HCT116 (cell line): ENCODE data around the gene ANKRD33. TPM values are rescaled to one million over a fixed set of nuclear protein-coding genes. Genes with fewer than 3 reads are reported as not detected.

Experiments
- ATAC-seq: fragments of 200-7000 bp; cut with Tn5 transposase; 2 replicates; pipeline ENCODE4 v1.9.1; 2020; ENCODE audit warnings: mild to moderate bottlenecking, moderate library complexity
- BruUV-seq: library from RNA; stranded (reverse); fragments of 400-500 nt; replicated peaks from 2 replicates; lab custom pipeline; 2021; lab: Mats Ljungman, UMichigan
- CTCF ChIA-PET: fragments of 300-600 bp; sonication (Branson Sonifier 250); formaldehyde crosslinking; loops from one replicate; lab custom pipeline; 2021; ENCODE audit warnings: antibody characterized with exemption; lab: Charles Lee
- POLR2A ChIA-PET: fragments of 300-600, 350-600 bp; sonication (Branson Sonifier 250); formaldehyde crosslinking; loops from one replicate; lab custom pipeline; 2021; ENCODE audit warnings: antibody characterized with exemption; lab: Charles Lee
- RAD21 ChIA-PET, 2 experiments: fragments of 300-600 bp; sonication (Branson Sonifier 250); formaldehyde crosslinking; loops; one replicate each; lab custom pipeline; 2023; ENCODE audit warnings: low total read pairs in 2 of 2; ENCODE audit not compliant: uncharacterized antibody in 2 of 2, unreplicated experiment in 2 of 2, low non-redundant PET in 1 of 2; lab: Charles Lee
- DNase-seq: peaks from one replicate; pipeline ENCODE4 v3.0.0-alpha.2; 2010; ENCODE audit warnings: low read depth, low spot score
- H2AFZ ChIP-seq: fragments of 200-600 bp; shearing (Covaris generic), sonication (generic); 2 replicates; pipeline ENCODE4 v1.6.1; 2017; ENCODE audit warnings: low read depth, mixed run types, mixed read lengths, antibody characterized with exemption, low read length; ENCODE audit not compliant: poor library complexity, severe bottlenecking
- H3K27ac ChIP-seq: 2 replicates; pipeline ENCODE4 v1.5.1; 2012; ENCODE audit warnings: low read depth, low read length
- H3K27me3 ChIP-seq: fragments of 200-600 bp; sonication (generic); 2 replicates; pipeline ENCODE4 v1.6.1; 2016; ENCODE audit warnings: mixed run types, low read length, mixed read lengths; ENCODE audit not compliant: insufficient read depth
- H3K36me3 ChIP-seq, 2 experiments: fragments of 200-500 bp in 1 of 2; fragments of 200-600 bp in 1 of 2; sonication (Bioruptor generic) in 1 of 2; sonication (generic) in 1 of 2; 2 replicates each; pipeline versions ENCODE4 v1.5.1 to v1.6.1; 2014 to 2016; ENCODE audit warnings: low read length in 2 of 2, inconsistent platforms in 1 of 2, mixed read lengths in 1 of 2, mixed run types in 1 of 2; ENCODE audit not compliant: insufficient read depth in 2 of 2, control insufficient read depth in 1 of 2
- H3K4me1 ChIP-seq, 2 experiments: fragments of 200-600 bp in 1 of 2; sonication (generic) in 1 of 2; 2 replicates each; pipeline versions ENCODE4 v1.5.1 to v1.6.1; 2012 to 2017; ENCODE audit warnings: low read length in 2 of 2, inconsistent platforms in 1 of 2, mild to moderate bottlenecking in 1 of 2, mixed read lengths in 1 of 2, mixed run types in 1 of 2, moderate library complexity in 1 of 2; ENCODE audit not compliant: insufficient read depth in 2 of 2, control insufficient read depth in 1 of 2
- H3K4me2 ChIP-seq: fragments of 200-600 bp; sonication (generic); 2 replicates; pipeline ENCODE4 v1.6.1; 2017; ENCODE audit warnings: mixed run types, low read length, mixed read lengths
- H3K4me3 ChIP-seq, 2 experiments: fragments of 200-600 bp in 1 of 2; sonication (generic) in 1 of 2; replicated peaks in 1 of 2; 2 replicates each; pipeline ENCODE4 v1.5.1; 2011 to 2016; ENCODE audit warnings: low read length in 2 of 2, control low read depth in 1 of 2, low read depth in 1 of 2, mild to moderate bottlenecking in 1 of 2, mixed read lengths in 1 of 2, mixed run types in 1 of 2
- H3K79me2 ChIP-seq: fragments of 200-600 bp; sonication (generic); 2 replicates; pipeline ENCODE4 v1.6.1; 2017; ENCODE audit warnings: mild to moderate bottlenecking, mixed run types, low read length, moderate library complexity, mixed read lengths; ENCODE audit not compliant: insufficient read depth
- H3K9ac ChIP-seq: fragments of 200-600 bp; sonication (generic); 2 replicates; pipeline ENCODE4 v1.6.1; 2016; ENCODE audit warnings: low read length, mixed read lengths
- H3K9me2 ChIP-seq: fragments of 200-600 bp; sonication (generic), shearing (Covaris generic); 2 replicates; pipeline ENCODE4 v1.6.1; 2017; ENCODE audit warnings: mixed run types, mild to moderate bottlenecking, moderate library complexity; ENCODE audit not compliant: insufficient read depth
- H3K9me3 ChIP-seq, 2 experiments: fragments of 200-500 bp in 1 of 2; fragments of 200-600 bp in 1 of 2; sonication (Bioruptor generic) in 1 of 2; sonication (generic) in 1 of 2; 2 replicates each; pipeline ENCODE4 v1.6.1; 2014 to 2017; ENCODE audit warnings: low read length in 2 of 2, mixed read lengths in 2 of 2, inconsistent platforms in 1 of 2, low read depth in 1 of 2, mild to moderate bottlenecking in 1 of 2, mixed run types in 1 of 2, moderate library complexity in 1 of 2; ENCODE audit not compliant: control insufficient read depth in 1 of 2, insufficient read depth in 1 of 2
- H4K20me1 ChIP-seq: fragments of 200-600 bp; sonication (generic), shearing (Covaris generic); 2 replicates; pipeline ENCODE4 v1.6.1; 2017; ENCODE audit warnings: mixed run types, mild to moderate bottlenecking, moderate library complexity; ENCODE audit not compliant: insufficient read depth
- CBX3 ChIP-seq: IDR thresholded peaks from 2 replicates; pipeline ENCODE4 v1.6.1; 2012; ENCODE audit warnings: low read depth
- CTCF ChIP-seq, 3 experiments: fragments of 200-600 bp in 1 of 3; sonication (generic) in 1 of 3; IDR thresholded peaks in 2 of 3; conservative IDR thresholded peaks in 1 of 3; 2 replicates each; pipeline ENCODE4 v1.5.1; 2012 to 2017; ENCODE audit warnings: low read depth in 2 of 3, low read length in 2 of 3, antibody characterized with exemption in 1 of 3, borderline replicate concordance in 1 of 3, control low read depth in 1 of 3, mild to moderate bottlenecking in 1 of 3, mixed read lengths in 1 of 3, mixed run types in 1 of 3, moderate library complexity in 1 of 3; ENCODE audit not compliant: insufficient read depth in 1 of 3
- EGR1 ChIP-seq: IDR thresholded peaks from 2 replicates; pipeline ENCODE4 v1.6.1; 2012; ENCODE audit warnings: low read depth
- ELF1 ChIP-seq: IDR thresholded peaks from 2 replicates; pipeline ENCODE4 v1.6.1; 2012; ENCODE audit warnings: low read depth, borderline replicate concordance
- EZH2 ChIP-seq: fragments of 200-600 bp; sonication (generic); IDR thresholded peaks from 2 replicates; pipeline ENCODE4 v1.6.1; 2017; ENCODE audit warnings: antibody characterized with exemption, mixed run types
- EZH2phosphoT487 ChIP-seq: fragments of 200-600 bp; IDR thresholded peaks from 2 replicates; pipeline ENCODE4 v1.6.1; 2018; ENCODE audit warnings: antibody characterized with exemption, borderline replicate concordance
- POLR2A ChIP-seq: IDR thresholded peaks from 2 replicates; pipeline ENCODE4 v1.7.0; 2011; ENCODE audit warnings: borderline replicate concordance; ENCODE audit not compliant: insufficient read depth, insufficient read length; ENCODE audit errors: extremely low read depth
- REST ChIP-seq: IDR thresholded peaks from 2 replicates; pipeline ENCODE4 v1.6.1; 2012; ENCODE audit warnings: low read depth
- SIN3A ChIP-seq: IDR thresholded peaks from 2 replicates; pipeline ENCODE4 v1.6.1; 2012; ENCODE audit warnings: low read depth
- SP1 ChIP-seq: IDR thresholded peaks from 2 replicates; pipeline ENCODE4 v1.6.1; 2012; ENCODE audit warnings: low read depth
- SRF ChIP-seq: IDR thresholded peaks from 2 replicates; pipeline ENCODE4 v1.6.1; 2012; ENCODE audit warnings: low read depth
- YY1 ChIP-seq: IDR thresholded peaks from 2 replicates; pipeline ENCODE4 v1.6.1; 2011; ENCODE audit warnings: low read length, low read depth, moderate library complexity, mild to moderate bottlenecking; ENCODE audit not compliant: insufficient replicate concordance; ENCODE audit errors: extremely low read depth
- ZFX ChIP-seq: fragments of 450-650 bp; IDR thresholded peaks from 2 replicates; pipeline ENCODE4 v1.6.1; 2017
- ZNF274 ChIP-seq: fragments of 200-500 bp; sonication (Bioruptor generic); IDR thresholded peaks from 2 replicates; pipeline ENCODE4 v1.6.1; 2014; ENCODE audit warnings: mild to moderate bottlenecking, low read depth, low read length, inconsistent platforms
- intact Hi-C: fragments of 100-400 bp; cut with micrococcal nuclease; formaldehyde crosslinking; loops from 2 replicates; pipeline ENCODE4 v1.10.0; 2022
- total RNA-seq: library from RNA; stranded (reverse); gene quantifications from one replicate; pipeline ENCODE4 v1.2.1, GENCODE V29; 2021; ENCODE audit not compliant: unreplicated experiment

Gene ANKRD33
- total RNA-seq, 1 experiment from 2014 or later: not detected

- no peak overlapping the region for H2AFZ ChIP-seq
- TF ChIP-seq SP1: no peak
- no peak for TF ChIP-seq REST
- TF ChIP-seq CTCF (IDR thresholded peaks at IDR 0.05 in 2 of 3, conservative IDR thresholded peaks at IDR 0.05 in 1 of 3; ENCODE audit: borderline replicate concordance in 1 of 3, insufficient read depth in 1 of 3, low read depth in 2 of 3, low read length in 2 of 3): no peak
- TF ChIP-seq EGR1: no peak
- no peak for TF ChIP-seq POLR2A
- TF ChIP-seq EZH2phosphoT487: no peak
- TF ChIP-seq YY1: no peak
- no peak for TF ChIP-seq SIN3A
- no peak for TF ChIP-seq SRF
- TF ChIP-seq CBX3: no peak
- no peak for TF ChIP-seq ELF1
- no peak for TF ChIP-seq ZFX
- no peak for TF ChIP-seq EZH2
- TF ChIP-seq ZNF274: no peak
- TF ChIP-seq, all 23 proteins: peak for 0
- Histone ChIP-seq H3K9me2 (no peaks in the 10 kb centered on the region), H3K4me3 (no peak overlapping the region), H4K20me1 (no peaks in the 10 kb centered on the region), H3K79me2 (no peaks in the 10 kb centered on the region), H3K27me3 (no peaks in the 10 kb centered on the region), H3K36me3 (no peaks in the 10 kb centered on the region), H3K4me1 (no peaks in the 10 kb centered on the region), H3K27ac (no peak overlapping the region), H3K9ac (no peak overlapping the region), H3K4me2 (no peak overlapping the region), H3K9me3 (peaks cover 11 to 17% of the 10 kb centered on the region in 2 experiments; a peak in 3 of 4 replicates)
- DNase-seq (no peak), ATAC-seq (no peak)
- ChIA-PET CTCF (no interaction called here), RAD21 (no interaction called here), POLR2A (no interaction called here)
- intact Hi-C loops: no loop called here
- no TSS peak for BruUV-seq
These were observed 53.2 kb downstream of the ANKRD33 start for GRCh38 chr12:51941011-51941581.

Other genes starting within 250 kb of the ANKRD33 start
- 0.27 TPM for gene FIGNL2, start 39.4 kb upstream of the ANKRD33 start, total RNA-seq
- 2.5 TPM for gene ACVRL1, start 19.4 kb downstream of the ANKRD33 start, total RNA-seq
- gene ACVR1B, start 63.6 kb downstream of the ANKRD33 start, total RNA-seq: 22.7 TPM
- gene TAMALIN, start 118.8 kb downstream of the ANKRD33 start, total RNA-seq: 1.1 TPM
- gene NR4A1, start 163.3 kb downstream of the ANKRD33 start, total RNA-seq: 35.3 TPM
- 49.2 TPM for gene ATG101, start 181.9 kb downstream of the ANKRD33 start, total RNA-seq
- gene SMIM41, start 191.6 kb downstream of the ANKRD33 start, total RNA-seq: not detected